ENCODE measurements around the gene MEGF11.

MEGF11 gene

GRCh38 chr15:66211670-66212562, 41.6 kb downstream of the MEGF11 start:
- Histone ChIP-seq H3K36me3 (ENCODE audit: low read length) (no peaks in the 10 kb centered on the region), H2AFZ (ENCODE audit: low read depth, low read length, severe bottlenecking) (no peak overlapping the region), H3K27me3 (ENCODE audit: low read length) (no peaks in the 10 kb centered on the region), H3K9me3 (ENCODE audit: insufficient read depth, low read length) (no peaks in the 10 kb centered on the region), H3F3A (ENCODE audit: insufficient read depth) (no peaks in the 10 kb centered on the region), H3K4me3 (ENCODE audit: insufficient read depth, low read length, poor library complexity, severe bottlenecking) (no peak overlapping the region), H3K79me2 (ENCODE audit: insufficient read depth, low read length) (no peaks in the 10 kb centered on the region), H3K9ac (ENCODE audit: low read length) (no peak overlapping the region), H4K20me1 (ENCODE audit: low read depth, low read length) (no peaks in the 10 kb centered on the region), H3K9me2 (replicated peaks; ENCODE audit: insufficient read depth, low read length) (no peaks in the 10 kb centered on the region), H3K4me2 (ENCODE audit: low read depth, low read length, poor library complexity, severe bottlenecking) (no peak overlapping the region), H3K27ac (ENCODE audit: low read depth, low read length) (no peak overlapping the region)
- TF ChIP-seq CTCF (IDR thresholded peaks at IDR 0.05; ENCODE audit: insufficient read depth, low read length, poor library complexity, severe bottlenecking) = no peak
- TF ChIP-seq EZH2phosphoT487 (conservative IDR thresholded peaks at IDR 0.05; ENCODE audit: low read length) = no peak

- no peak for TF ChIP-seq EZH2phosphoT487 (conservative IDR thresholded peaks at IDR 0.05; ENCODE audit: low read length)
- TF ChIP-seq CTCF (IDR thresholded peaks at IDR 0.05; ENCODE audit: insufficient read depth, low read length, poor library complexity, severe bottlenecking) = no peak
- Histone ChIP-seq H3K27ac (ENCODE audit: low read depth, low read length) (no peak overlapping the region), H3K9me2 (replicated peaks; ENCODE audit: insufficient read depth, low read length) (no peaks in the 10 kb centered on the region), H3K36me3 (ENCODE audit: low read length) (no peaks in the 10 kb centered on the region), H3K9ac (ENCODE audit: low read length) (no peak overlapping the region), H3K4me3 (ENCODE audit: insufficient read depth, low read length, poor library complexity, severe bottlenecking) (no peak overlapping the region), H3K79me2 (ENCODE audit: insufficient read depth, low read length) (no peaks in the 10 kb centered on the region), H3K27me3 (ENCODE audit: low read length) (peaks cover 4% of the 10 kb centered on the region; the same call in 1 of the 2 replicates), H2AFZ (ENCODE audit: low read depth, low read length, severe bottlenecking) (no peak overlapping the region), H3K4me2 (ENCODE audit: low read depth, low read length, poor library complexity, severe bottlenecking) (no peak overlapping the region), H3K9me3 (ENCODE audit: insufficient read depth, low read length) (no peaks in the 10 kb centered on the region), H3F3A (ENCODE audit: insufficient read depth) (no peaks in the 10 kb centered on the region), H4K20me1 (ENCODE audit: low read depth, low read length) (no peaks in the 10 kb centered on the region)
Measured at GRCh38 chr15:66210684-66211083, 42.9 kb downstream of the MEGF11 start.

GRCh38 chr15:66198757-66199156, 54.8 kb downstream of the MEGF11 start:
- H3K4me3 ChIP-seq (ENCODE audit: insufficient read depth, low read length, poor library complexity, severe bottlenecking) = no peak overlapping the region
- TF ChIP-seq EZH2phosphoT487 (conservative IDR thresholded peaks at IDR 0.05; ENCODE audit: low read length) (no peak), CTCF (IDR thresholded peaks at IDR 0.05; ENCODE audit: insufficient read depth, low read length, poor library complexity, severe bottlenecking) (no peak)

More at GRCh38 chr15:66198757-66199156, 54.8 kb downstream of the MEGF11 start:
- no peak overlapping the region for H3K27ac ChIP-seq (ENCODE audit: low read depth, low read length)
- no peaks in the 10 kb centered on the region for H3K79me2 ChIP-seq (ENCODE audit: insufficient read depth, low read length)
- H3K9ac ChIP-seq (ENCODE audit: low read length) = no peak overlapping the region
- no peaks in the 10 kb centered on the region for H3K9me3 ChIP-seq (ENCODE audit: insufficient read depth, low read length)
- no peaks in the 10 kb centered on the region for H3K27me3 ChIP-seq (ENCODE audit: low read length)
- H4K20me1 ChIP-seq (ENCODE audit: low read depth, low read length) = no peaks in the 10 kb centered on the region
- no peak overlapping the region for H3K4me2 ChIP-seq (ENCODE audit: low read depth, low read length, poor library complexity, severe bottlenecking)
- H3K9me2 ChIP-seq (replicated peaks; ENCODE audit: insufficient read depth, low read length) = no peaks in the 10 kb centered on the region
- no peaks in the 10 kb centered on the region for H3K36me3 ChIP-seq (ENCODE audit: low read length)
- H3F3A ChIP-seq (ENCODE audit: insufficient read depth) = 0 out of 2 replicates have a peak, but pooled peaks cover 4% of the 10 kb centered on the region
- H2AFZ ChIP-seq (ENCODE audit: low read depth, low read length, severe bottlenecking) = no peak overlapping the region
